Fibroblast of skin of right biceps (primary cell): Measurements from ENCODE around the gene LRRC8D.

Source experiments
- DNase-seq: peaks from one replicate; pipeline ENCODE4 v3.0.0-alpha.2; 2013

Gene LRRC8D

GRCh38 chr1:89834083-89834704, 13.4 kb downstream of the LRRC8D start:
- no peak for DNase-seq

GRCh38 chr1:89836252-89837035, 15.6 kb downstream of the LRRC8D start:
- DNase-seq: no peak

- DNase-seq: no peak
Observed at GRCh38 chr1:89837036-89837481, 16.2 kb downstream of the LRRC8D start.

GRCh38 chr1:89837510-89837909, 16.7 kb downstream of the LRRC8D start:
- no peak for DNase-seq

GRCh38 chr1:89839516-89839915, 18.7 kb downstream of the LRRC8D start:
- DNase-seq: no peak

- no peak for DNase-seq
Observed at GRCh38 chr1:89841507-89841906, 20.7 kb downstream of the LRRC8D start.

GRCh38 chr1:89842567-89843272, 21.9 kb downstream of the LRRC8D start:
- no peak for DNase-seq

- DNase-seq: peak; percentile 63
Observed at GRCh38 chr1:89843273-89844130, 22.7 kb downstream of the LRRC8D start.

- DNase-seq: peak; percentile 29
Observed at GRCh38 chr1:89844241-89844807, 23.5 kb downstream of the LRRC8D start.

- no peak for DNase-seq
Observed at GRCh38 chr1:89844860-89845259, 24.0 kb downstream of the LRRC8D start.

- DNase-seq: no peak
Observed at GRCh38 chr1:89847191-89847729, 26.4 kb downstream of the LRRC8D start.

- DNase-seq: no peak
Observed at GRCh38 chr1:89850844-89851415, 30.1 kb downstream of the LRRC8D start.

GRCh38 chr1:89854140-89854539, 33.3 kb downstream of the LRRC8D start:
- DNase-seq: no peak

GRCh38 chr1:89855413-89856123, 34.7 kb downstream of the LRRC8D start:
- peak; percentile 64 for DNase-seq

- DNase-seq: no peak
Observed at GRCh38 chr1:89863165-89863830, 42.5 kb downstream of the LRRC8D start.

- DNase-seq: peak; percentile 83
Observed at GRCh38 chr1:89865498-89866382, 44.9 kb downstream of the LRRC8D start.

GRCh38 chr1:89866568-89866967, 45.7 kb downstream of the LRRC8D start:
- no peak for DNase-seq

GRCh38 chr1:89870998-89871397, 50.2 kb downstream of the LRRC8D start:
- no peak for DNase-seq

- no peak for DNase-seq
Observed at GRCh38 chr1:89871768-89872473, 51.1 kb downstream of the LRRC8D start.
